SJCRH30 (cell line): Measurements from ENCODE around the gene TSPAN17. TPM values are rescaled to one million over a fixed set of nuclear protein-coding genes. Genes with fewer than 3 reads are reported as not detected.

Source experiments
- DNase-seq, 2 experiments: peaks; one replicate each; pipeline ENCODE4 v3.0.0-alpha.2; 2015 to 2020
- H3K27ac ChIP-seq: fragments of 250-450 bp; sonication (Bioruptor Pico); 2 replicates; pipeline ENCODE4 v1.5.1; 2020; ENCODE audit warnings: mild to moderate bottlenecking, moderate library complexity
- H3K27me3 ChIP-seq: fragments of 250-450 bp; sonication (Bioruptor Pico); 2 replicates; pipeline ENCODE4 v1.5.1; 2020; ENCODE audit warnings: mild to moderate bottlenecking, moderate library complexity
- H3K36me3 ChIP-seq: fragments of 250-450 bp; sonication (Bioruptor Pico); 2 replicates; pipeline ENCODE4 v1.5.1; 2020; ENCODE audit warnings: mild to moderate bottlenecking, moderate library complexity
- H3K4me1 ChIP-seq: fragments of 250-450 bp; sonication (Bioruptor Pico); 2 replicates; pipeline ENCODE4 v1.5.1; 2020; ENCODE audit warnings: mild to moderate bottlenecking, moderate library complexity
- H3K4me3 ChIP-seq: fragments of 250-450 bp; sonication (Bioruptor Pico); 2 replicates; pipeline ENCODE4 v1.5.1; 2020; ENCODE audit warnings: mild to moderate bottlenecking, moderate library complexity
- H3K9me3 ChIP-seq: fragments of 250-450 bp; sonication (Bioruptor Pico); replicated peaks from 2 replicates; pipeline ENCODE4 v1.5.1; 2020; ENCODE audit warnings: mild to moderate bottlenecking, moderate library complexity
- total RNA-seq: library from RNA; depleted of rRNA; stranded (reverse); fragments of >200 nt; shearing (Covaris generic); gene quantifications from 2 replicates; pipeline ENCODE4 v1.2.3, GENCODE V29; 2014

TSPAN17 gene
- total RNA-seq, 1 experiment from 2014 or later: 26.5 TPM

DNA sequence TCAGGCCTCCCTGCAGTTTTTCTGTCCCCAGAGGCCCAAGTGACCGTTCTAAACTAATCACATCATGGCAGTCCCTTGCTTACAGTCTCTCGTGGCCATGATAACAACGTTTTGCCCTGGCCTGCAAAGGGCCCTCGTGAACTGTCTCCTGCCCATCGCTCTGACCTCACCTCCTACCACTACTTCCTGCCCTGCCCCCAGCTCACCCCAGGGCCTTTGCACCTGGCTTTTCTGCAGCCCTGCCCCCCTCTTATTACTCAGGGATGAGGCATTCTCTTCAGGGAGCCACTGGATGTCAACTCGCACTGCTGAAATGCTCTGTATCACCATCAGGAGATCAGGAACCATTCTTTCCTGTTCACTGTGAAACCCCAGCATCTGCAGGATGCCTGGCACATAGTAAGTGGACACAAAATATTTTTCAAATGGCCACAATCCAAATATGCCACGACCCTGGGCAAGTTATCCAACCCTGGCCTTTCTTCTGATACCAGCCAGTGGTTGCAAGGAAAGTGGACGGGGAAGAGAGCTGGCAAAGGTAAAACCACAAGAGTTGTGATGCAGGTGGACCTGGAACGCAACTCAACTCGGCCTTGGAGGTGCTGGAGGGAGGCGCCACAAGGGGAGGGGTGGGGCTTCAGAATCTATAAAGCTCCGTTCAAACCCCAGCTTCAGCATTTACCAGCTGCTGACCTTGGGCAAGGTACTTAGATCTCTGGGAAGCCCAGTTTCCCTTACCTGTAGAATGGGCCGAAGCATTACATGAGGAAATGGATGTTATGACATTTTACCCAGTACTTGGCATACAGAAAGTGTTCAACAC, 18.7 kb upstream of the TSPAN17 start:
- H3K27me3 ChIP-seq: peaks cover 42% of the 10 kb centered on the region
- H3K27ac ChIP-seq: no peak overlapping the region
- no peak overlapping the region for H3K4me3 ChIP-seq
- DNase-seq: no peak
- H3K9me3 ChIP-seq: no peaks in the 10 kb centered on the region
- H3K4me1 ChIP-seq: no peaks in the 10 kb centered on the region
- H3K36me3 ChIP-seq: no peaks in the 10 kb centered on the region

GRCh38 chr5:176629317-176629852, 17.9 kb upstream of the TSPAN17 start:
- H3K36me3 ChIP-seq: no peaks in the 10 kb centered on the region
- no peaks in the 10 kb centered on the region for H3K9me3 ChIP-seq
- no peaks in the 10 kb centered on the region for H3K4me1 ChIP-seq
- H3K27ac ChIP-seq: no peak overlapping the region
- no peak for DNase-seq
- peaks cover 42% of the 10 kb centered on the region for H3K27me3 ChIP-seq
- no peak overlapping the region for H3K4me3 ChIP-seq

DNA sequence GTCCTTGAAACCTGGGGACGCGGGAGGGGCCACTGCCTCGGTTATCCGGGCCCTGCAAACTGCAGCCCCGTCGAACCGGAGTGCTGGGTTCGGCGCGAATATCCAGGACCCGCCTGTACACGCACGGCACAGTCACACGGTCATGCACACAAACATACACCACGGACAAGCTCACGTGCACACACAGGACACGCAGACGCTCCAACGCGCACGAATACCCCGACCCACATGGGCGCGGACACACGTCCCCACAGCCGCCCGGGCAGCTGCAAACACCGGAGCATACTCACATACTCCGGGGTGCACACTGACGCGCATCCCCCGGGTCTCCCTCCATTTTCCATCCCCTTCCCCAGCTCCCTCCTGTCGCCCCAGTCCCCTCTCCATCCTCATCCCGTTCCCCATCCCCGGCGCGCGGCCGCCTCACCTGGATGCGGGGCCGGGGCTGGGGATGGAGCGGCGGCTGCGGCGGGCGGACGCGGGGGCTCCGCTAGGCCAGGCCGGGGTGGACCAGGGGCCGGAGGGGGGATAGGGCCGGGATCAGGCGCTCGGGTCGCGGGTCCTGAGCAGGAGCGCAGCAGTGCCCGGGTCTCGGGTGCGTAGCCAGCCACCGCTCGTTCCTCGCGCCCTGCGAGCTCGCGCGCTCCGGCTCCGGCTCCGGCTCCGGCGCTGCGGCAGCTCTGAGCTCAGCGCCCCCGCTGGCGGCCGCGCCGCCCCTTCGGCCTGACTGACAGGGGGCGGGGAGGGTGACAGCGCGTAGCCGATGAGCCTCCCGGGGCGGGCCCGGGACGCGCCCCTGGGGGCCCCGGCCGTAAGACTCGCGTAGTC, 17.2 kb upstream of the TSPAN17 start, which contains the start of the genes EIF4E1B and SNCB:
EIF4E1B (plus strand) TSS at position 823 of the 828 bp plus-strand sequence. CDS start 12,113 bp downstream, outside the sequence.
SNCB (minus strand) TSS at position 682 of the 828 bp plus-strand sequence. CDS start 880 bp downstream, outside the sequence.
- no peaks in the 10 kb centered on the region for H3K36me3 ChIP-seq
- H3K27me3 ChIP-seq: peaks cover 38% of the 10 kb centered on the region
- H3K27ac ChIP-seq: no peak within 1 kb of the TSS
- no peaks in the 10 kb centered on the region for H3K9me3 ChIP-seq
- no peak within 1 kb of the TSS for H3K4me3 ChIP-seq
- no peaks in the 10 kb centered on the region for H3K4me1 ChIP-seq
- no peak for DNase-seq

GRCh38 chr5:176630681-176631222, 16.5 kb upstream of the TSPAN17 start:
- H3K9me3 ChIP-seq: no peaks in the 10 kb centered on the region
- no peaks in the 10 kb centered on the region for H3K36me3 ChIP-seq
- H3K4me3 ChIP-seq: no peak overlapping the region
- DNase-seq: no peak
- H3K27ac ChIP-seq: no peak overlapping the region
- H3K4me1 ChIP-seq: no peaks in the 10 kb centered on the region
- H3K27me3 ChIP-seq: peaks cover 31% of the 10 kb centered on the region

DNA sequence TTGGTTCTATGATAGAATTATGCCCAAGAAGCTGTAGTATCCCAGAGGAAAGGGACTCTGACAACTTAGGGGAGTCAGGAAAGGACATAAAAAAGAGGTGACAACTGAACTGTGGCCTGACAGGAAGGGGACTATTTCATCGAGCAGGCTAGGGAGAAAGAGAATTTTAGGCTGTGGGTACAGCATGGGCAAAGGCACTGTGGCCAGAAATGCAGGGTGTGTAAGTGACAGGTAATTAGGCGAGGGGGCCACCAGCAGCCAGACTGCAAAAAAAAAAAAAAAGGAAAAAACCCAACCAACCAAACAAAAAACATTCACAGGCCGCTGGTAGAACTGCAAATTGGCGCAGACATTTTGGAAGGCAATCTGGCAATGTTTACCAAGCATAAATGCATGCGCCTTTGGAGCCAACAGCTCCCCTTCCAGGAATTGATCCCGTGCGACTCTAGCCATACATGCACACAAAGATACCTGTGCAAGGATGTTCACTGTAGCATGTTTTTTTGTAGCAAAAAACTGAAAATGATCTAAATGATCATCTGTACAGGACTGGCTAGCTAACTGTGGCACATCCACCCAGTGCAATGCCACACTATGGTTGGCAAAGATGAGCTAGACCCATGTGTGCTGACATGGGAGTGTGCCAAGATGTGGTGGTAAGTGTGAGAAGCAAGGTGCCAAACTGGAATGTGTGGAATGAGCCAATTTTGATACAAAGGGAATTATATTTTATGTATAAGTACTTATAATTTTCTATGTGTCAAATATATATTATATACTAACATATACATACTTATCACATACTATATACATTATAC, 15.7 kb upstream of the TSPAN17 start:
- Histone ChIP-seq H3K36me3 (no peaks in the 10 kb centered on the region), H3K4me1 (no peaks in the 10 kb centered on the region), H3K27ac (no peak overlapping the region), H3K4me3 (no peak overlapping the region), H3K9me3 (no peaks in the 10 kb centered on the region), H3K27me3 (peaks cover 23% of the 10 kb centered on the region)
- DNase-seq: no peak

GRCh38 chr5:176632745-176633144, 14.5 kb upstream of the TSPAN17 start:
- Histone ChIP-seq H3K27ac (no peak overlapping the region), H3K9me3 (no peaks in the 10 kb centered on the region), H3K4me1 (no peaks in the 10 kb centered on the region), H3K4me3 (no peak overlapping the region), H3K36me3 (no peaks in the 10 kb centered on the region), H3K27me3 (peaks cover 12% of the 10 kb centered on the region)
- DNase-seq: no peak

DNA sequence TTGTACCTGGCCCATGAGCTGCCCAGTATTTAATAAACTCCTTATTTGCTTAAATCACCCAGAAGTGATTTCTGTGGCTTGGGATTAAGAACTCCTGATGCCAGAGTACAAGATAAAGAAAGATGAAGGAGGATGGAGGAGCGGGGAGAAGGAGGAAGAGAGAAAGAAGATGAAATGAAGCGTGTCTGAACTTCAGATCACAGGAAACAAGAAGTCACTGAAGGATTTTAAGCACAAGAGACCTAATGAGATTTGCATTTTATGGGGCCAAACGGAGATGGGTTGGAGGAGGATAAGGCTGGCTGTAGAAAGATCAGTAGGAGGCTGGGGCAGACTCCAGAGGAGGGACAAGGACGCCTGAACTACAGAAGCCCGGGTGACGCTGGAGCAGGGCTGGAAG, 13.7 kb upstream of the TSPAN17 start:
- Histone ChIP-seq H3K9me3 (no peaks in the 10 kb centered on the region), H3K4me3 (no peak overlapping the region), H3K4me1 (no peaks in the 10 kb centered on the region), H3K27ac (no peak overlapping the region), H3K27me3 (peaks cover 9% of the 10 kb centered on the region), H3K36me3 (no peaks in the 10 kb centered on the region)
- DNase-seq: no peak

GRCh38 chr5:176636426-176636825, 10.9 kb upstream of the TSPAN17 start:
- DNase-seq: no peak
- H3K4me3 ChIP-seq: no peak overlapping the region
- H3K9me3 ChIP-seq: no peaks in the 10 kb centered on the region
- no peak overlapping the region for H3K27ac ChIP-seq
- no peaks in the 10 kb centered on the region for H3K4me1 ChIP-seq
- peaks cover 17% of the 10 kb centered on the region for H3K27me3 ChIP-seq
- H3K36me3 ChIP-seq: no peaks in the 10 kb centered on the region

DNA sequence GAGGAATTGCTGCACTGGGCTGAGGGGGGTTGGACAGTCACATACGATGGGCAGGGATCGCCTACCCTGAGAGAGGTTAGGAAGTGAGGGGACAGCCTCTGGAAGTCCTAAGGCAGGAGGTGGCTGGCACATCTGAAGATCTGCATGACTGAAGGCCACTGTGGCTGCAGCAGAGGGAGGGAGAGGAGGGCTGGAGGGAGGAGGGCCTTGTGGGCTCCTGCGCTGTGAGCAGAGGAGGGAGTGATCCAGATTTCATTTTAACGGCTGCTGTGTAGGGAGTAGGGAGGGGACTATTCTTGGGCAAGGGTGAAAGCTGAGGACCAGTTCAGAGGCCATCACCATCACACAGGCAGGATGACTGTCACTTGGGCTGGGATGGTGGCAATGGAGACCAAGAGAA, 9.7 kb upstream of the TSPAN17 start:
- H3K27ac ChIP-seq: no peak overlapping the region
- no peaks in the 10 kb centered on the region for H3K4me1 ChIP-seq
- H3K27me3 ChIP-seq: peaks cover 9% of the 10 kb centered on the region; the same call in 1 of the 2 replicates
- H3K9me3 ChIP-seq: no peaks in the 10 kb centered on the region
- DNase-seq: no peak
- H3K4me3 ChIP-seq: no peak overlapping the region
- H3K36me3 ChIP-seq: no peaks in the 10 kb centered on the region

- no peaks in the 10 kb centered on the region for H3K36me3 ChIP-seq
- no peaks in the 10 kb centered on the region for H3K9me3 ChIP-seq
- no peaks in the 10 kb centered on the region for H3K4me1 ChIP-seq
- H3K27ac ChIP-seq: no peak overlapping the region
- H3K27me3 ChIP-seq: peaks cover 11% of the 10 kb centered on the region
- H3K4me3 ChIP-seq: no peak overlapping the region
- no peak for DNase-seq
These were observed 8.8 kb upstream of the TSPAN17 start for GRCh38 chr5:176638437-176638836.

DNA sequence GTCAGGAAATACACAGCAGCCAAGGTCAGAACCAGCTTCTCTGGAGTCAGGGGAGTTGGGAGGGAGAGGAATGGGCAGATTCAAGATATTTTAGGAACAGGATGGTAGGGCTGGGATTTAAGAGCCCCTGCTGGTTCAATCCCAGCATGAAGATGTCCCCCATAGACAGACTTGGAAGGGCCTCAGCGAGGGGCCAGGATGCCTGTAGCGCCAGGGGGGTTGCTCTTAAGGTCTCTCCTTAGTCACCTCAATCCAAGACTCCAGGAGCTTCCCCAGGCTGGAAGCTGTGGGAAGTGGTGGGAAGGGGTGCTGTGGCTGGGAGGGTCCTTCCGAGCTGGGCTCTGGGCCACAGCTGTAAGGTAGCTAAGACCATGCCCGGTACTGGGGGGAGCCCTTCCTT, 8.1 kb upstream of the TSPAN17 start:
- Histone ChIP-seq H3K36me3 (no peaks in the 10 kb centered on the region), H3K4me3 (no peak overlapping the region), H3K27ac (no peak overlapping the region), H3K27me3 (peaks cover 13% of the 10 kb centered on the region), H3K4me1 (no peaks in the 10 kb centered on the region), H3K9me3 (no peaks in the 10 kb centered on the region)
- no peak for DNase-seq

DNA sequence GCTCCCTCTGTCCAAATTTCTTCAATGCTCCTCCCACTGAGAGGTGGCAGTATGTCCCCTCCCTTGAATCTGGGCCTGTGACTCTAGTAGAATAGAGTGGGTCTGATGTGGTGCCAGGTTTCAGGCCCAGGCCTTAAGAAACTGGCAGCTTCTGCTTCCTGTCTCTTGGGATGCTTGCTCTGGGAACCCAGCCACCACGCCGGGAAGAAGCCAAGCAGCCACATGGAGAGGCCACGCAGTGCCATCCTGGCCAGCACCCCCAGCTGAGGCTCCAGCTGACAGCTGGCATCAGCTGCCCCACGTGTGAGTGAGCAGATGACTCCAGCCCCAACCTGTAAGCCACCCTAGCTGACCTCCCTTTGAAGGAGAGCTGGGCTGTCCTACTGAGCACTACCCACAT, 7.3 kb upstream of the TSPAN17 start:
- DNase-seq: no peak
- Histone ChIP-seq H3K27ac (no peak overlapping the region), H3K36me3 (no peaks in the 10 kb centered on the region), H3K4me3 (no peak overlapping the region), H3K9me3 (no peaks in the 10 kb centered on the region), H3K4me1 (no peaks in the 10 kb centered on the region), H3K27me3 (peaks cover 13% of the 10 kb centered on the region)

- Histone ChIP-seq H3K36me3 (no peaks in the 10 kb centered on the region), H3K4me3 (no peak overlapping the region), H3K27me3 (peaks cover 13% of the 10 kb centered on the region), H3K27ac (no peak overlapping the region), H3K9me3 (no peaks in the 10 kb centered on the region), H3K4me1 (no peaks in the 10 kb centered on the region)
- DNase-seq: no peak
These were observed 6.7 kb upstream of the TSPAN17 start for GRCh38 chr5:176640616-176641015.
